Fibroblast of the conjunctiva (primary cell): ENCODE measurements around the gene ZSWIM7.

Source experiments
- DNase-seq: peaks from one replicate; pipeline ENCODE4 v3.0.0-alpha.2; 2010; ENCODE audit warnings: low read depth

Gene ZSWIM7

GRCh38 chr17:15931394-15931793, 68.1 kb downstream of the ZSWIM7 start:
- DNase-seq = no peak

- DNase-seq = no peak
Measured at GRCh38 chr17:15930426-15930825, 69.1 kb downstream of the ZSWIM7 start.

GRCh38 chr17:15929941-15930340, 69.6 kb downstream of the ZSWIM7 start:
- DNase-seq = no peak

- no peak for DNase-seq
Measured at GRCh38 chr17:15928286-15928785, 71.2 kb downstream of the ZSWIM7 start.
